Uterus (tissue), 2 donors: ENCODE measurements around the gene SYNJ1.

Experiments used
- POLR2A ChIP-seq, 2 donors: fragments of 450-650 bp; IDR thresholded peaks; one replicate each; pipeline ENCODE4 v1.6.1; 2016; ENCODE audit warnings: antibody characterized with exemption in 2 of 2, mild to moderate bottlenecking in 1 of 2, moderate library complexity in 1 of 2
- TF ChIP-seq, protein P1 (sequence below), 4 experiments: fragments of 200-600 bp in 2 of 4; fragments of 450-650 bp in 2 of 4; sonication (generic) in 2 of 4; IDR thresholded peaks; one replicate each; pipeline ENCODE4 v1.5.1; 2016 to 2019; ENCODE audit warnings: antibody characterized with exemption in 4 of 4, mild to moderate bottlenecking in 2 of 4, moderate library complexity in 1 of 4

DNA sequence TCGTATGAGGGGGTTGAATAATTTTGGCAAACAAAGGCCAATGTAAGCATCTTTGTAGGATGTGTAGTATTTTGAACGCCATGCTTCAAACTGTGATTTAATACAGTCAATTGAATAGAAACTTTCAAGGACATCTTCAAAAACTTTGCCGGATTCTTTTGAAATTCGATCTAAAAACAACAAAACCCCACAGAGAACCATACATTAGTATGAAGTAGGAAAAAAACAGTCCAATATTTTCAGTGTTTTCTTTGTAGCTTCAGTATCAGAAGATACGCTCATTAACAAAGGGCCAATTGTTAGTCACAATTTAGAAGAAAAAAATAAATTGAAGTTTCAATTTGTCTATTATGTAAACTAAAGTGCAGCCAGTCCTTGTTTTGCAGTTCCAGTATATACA is 20.7 kb upstream of the SYNJ1 start:
- TF ChIP-seq POLR2A (IDR thresholded peaks at IDR 0.05), result no peak
- TF ChIP-seq, protein P1, sequence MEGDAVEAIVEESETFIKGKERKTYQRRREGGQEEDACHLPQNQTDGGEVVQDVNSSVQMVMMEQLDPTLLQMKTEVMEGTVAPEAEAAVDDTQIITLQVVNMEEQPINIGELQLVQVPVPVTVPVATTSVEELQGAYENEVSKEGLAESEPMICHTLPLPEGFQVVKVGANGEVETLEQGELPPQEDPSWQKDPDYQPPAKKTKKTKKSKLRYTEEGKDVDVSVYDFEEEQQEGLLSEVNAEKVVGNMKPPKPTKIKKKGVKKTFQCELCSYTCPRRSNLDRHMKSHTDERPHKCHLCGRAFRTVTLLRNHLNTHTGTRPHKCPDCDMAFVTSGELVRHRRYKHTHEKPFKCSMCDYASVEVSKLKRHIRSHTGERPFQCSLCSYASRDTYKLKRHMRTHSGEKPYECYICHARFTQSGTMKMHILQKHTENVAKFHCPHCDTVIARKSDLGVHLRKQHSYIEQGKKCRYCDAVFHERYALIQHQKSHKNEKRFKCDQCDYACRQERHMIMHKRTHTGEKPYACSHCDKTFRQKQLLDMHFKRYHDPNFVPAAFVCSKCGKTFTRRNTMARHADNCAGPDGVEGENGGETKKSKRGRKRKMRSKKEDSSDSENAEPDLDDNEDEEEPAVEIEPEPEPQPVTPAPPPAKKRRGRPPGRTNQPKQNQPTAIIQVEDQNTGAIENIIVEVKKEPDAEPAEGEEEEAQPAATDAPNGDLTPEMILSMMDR (IDR thresholded peaks at IDR 0.05), result no peak
